SK-N-MC (cell line): ENCODE results near the gene CXCL8.

Source experiments
- EZH2 ChIP-seq: fragments of 200-600 bp; sonication (generic); IDR thresholded peaks from one replicate; pipeline ENCODE4 v1.6.1; 2017; ENCODE audit warnings: antibody characterized with exemption
- FOXP2 ChIP-seq: optimal IDR thresholded peaks from 2 replicates; pipeline ENCODE3; 2011; ENCODE audit warnings: mild to moderate bottlenecking, moderate library complexity; ENCODE audit not compliant: insufficient read depth; ENCODE audit errors: extremely low read length, control extremely low read depth
- POLR2AphosphoS5 ChIP-seq: IDR thresholded peaks from 2 replicates; pipeline ENCODE4 v1.6.1; 2012; ENCODE audit warnings: mild to moderate bottlenecking, low read depth, low read length, borderline replicate concordance

DNA sequence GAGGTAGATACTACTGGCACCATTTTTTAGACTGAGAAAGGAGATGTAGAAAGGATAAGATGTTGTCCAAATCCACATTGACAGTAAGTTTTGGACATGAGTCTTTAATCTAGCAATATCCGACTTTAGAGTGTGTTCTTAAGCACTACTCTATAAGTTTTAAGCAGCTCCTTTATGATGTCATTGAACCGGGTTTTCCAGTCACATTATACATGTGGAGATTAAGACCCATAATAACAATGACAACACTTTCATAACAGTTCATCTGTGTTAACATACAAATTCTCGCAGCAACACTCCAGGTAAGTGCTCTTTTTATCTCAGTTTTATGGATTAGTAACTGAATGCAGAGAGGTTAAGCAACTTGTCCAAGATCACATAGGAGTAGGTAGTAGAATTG lies 30.3 kb upstream of the CXCL8 start:
- no peak for TF ChIP-seq FOXP2
- TF ChIP-seq POLR2AphosphoS5, result no peak
- no peak for TF ChIP-seq EZH2
